ENCODE results near the gene NPAS2.
A peak's percentile ranks its signal among the peaks of the same experiment; 100 is the strongest.

NPAS2 gene

GRCh38 chr2:100995309-100996075 is 175.6 kb downstream of the NPAS2 start:
- no peak overlapping the region for H3K4me3 ChIP-seq (ENCODE audit: control insufficient read depth, low read depth, low read length)
- no peak for DNase-seq (ENCODE audit: low read depth)
- no peak for TF ChIP-seq CTCF (IDR thresholded peaks at IDR 0.05; ENCODE audit: control insufficient read depth, insufficient read depth, low read depth, low read length, missing control alignments)

- H3K4me3 ChIP-seq (ENCODE audit: control insufficient read depth, low read depth, low read length): no peak overlapping the region
- no peak for TF ChIP-seq CTCF (IDR thresholded peaks at IDR 0.05; ENCODE audit: control insufficient read depth, insufficient read depth, low read depth, low read length, missing control alignments)
- no peak for DNase-seq (ENCODE audit: low read depth)
Observed at GRCh38 chr2:100997509-100998234, 177.7 kb downstream of the NPAS2 start.

DNA sequence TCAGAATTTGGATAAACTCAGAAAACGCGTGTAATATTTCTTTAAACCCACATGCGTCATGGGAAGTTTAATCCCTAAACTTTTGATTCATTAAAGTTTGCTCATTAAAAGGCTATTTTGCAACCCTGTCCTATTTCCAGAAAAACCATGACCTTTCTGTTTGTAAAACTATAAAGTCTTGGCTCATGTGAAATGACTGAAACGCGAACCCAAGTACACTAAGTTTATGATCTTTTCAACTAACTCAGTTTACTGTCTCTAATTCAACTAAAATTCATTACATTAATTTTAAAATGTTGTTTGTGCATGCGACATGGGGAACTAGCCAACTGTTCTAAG is 178.3 kb downstream of the NPAS2 start:
- TF ChIP-seq CTCF (IDR thresholded peaks at IDR 0.05; ENCODE audit: control insufficient read depth, insufficient read depth, low read depth, low read length, missing control alignments): no peak
- no peak overlapping the region for H3K4me3 ChIP-seq (ENCODE audit: control insufficient read depth, low read depth, low read length)
- DNase-seq (ENCODE audit: low read depth): no peak

DNA sequence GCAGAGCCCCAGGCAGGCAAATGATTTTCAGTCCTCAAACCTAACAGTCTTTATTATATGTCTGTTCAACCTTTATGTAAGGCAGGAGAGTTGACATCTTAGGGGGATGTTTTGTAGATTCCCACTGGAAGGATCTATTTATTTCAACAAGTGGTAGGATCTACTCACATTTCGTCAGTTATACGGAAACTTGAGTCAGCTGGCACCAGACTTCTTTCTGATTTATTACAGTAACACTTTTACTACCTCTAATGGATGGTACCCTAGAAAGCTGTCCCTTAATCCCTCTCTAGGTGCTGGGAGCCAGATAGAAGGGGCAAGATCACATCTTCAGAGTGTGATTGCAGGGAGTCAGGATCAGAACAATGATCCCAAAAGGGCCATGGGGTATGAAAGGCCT is 180.1 kb downstream of the NPAS2 start:
- TF ChIP-seq CTCF (IDR thresholded peaks at IDR 0.05; ENCODE audit: control insufficient read depth, insufficient read depth, low read depth, low read length, missing control alignments): no peak
- H3K4me3 ChIP-seq (ENCODE audit: control insufficient read depth, low read depth, low read length): no peak overlapping the region
- no peak for DNase-seq (ENCODE audit: low read depth)

DNA sequence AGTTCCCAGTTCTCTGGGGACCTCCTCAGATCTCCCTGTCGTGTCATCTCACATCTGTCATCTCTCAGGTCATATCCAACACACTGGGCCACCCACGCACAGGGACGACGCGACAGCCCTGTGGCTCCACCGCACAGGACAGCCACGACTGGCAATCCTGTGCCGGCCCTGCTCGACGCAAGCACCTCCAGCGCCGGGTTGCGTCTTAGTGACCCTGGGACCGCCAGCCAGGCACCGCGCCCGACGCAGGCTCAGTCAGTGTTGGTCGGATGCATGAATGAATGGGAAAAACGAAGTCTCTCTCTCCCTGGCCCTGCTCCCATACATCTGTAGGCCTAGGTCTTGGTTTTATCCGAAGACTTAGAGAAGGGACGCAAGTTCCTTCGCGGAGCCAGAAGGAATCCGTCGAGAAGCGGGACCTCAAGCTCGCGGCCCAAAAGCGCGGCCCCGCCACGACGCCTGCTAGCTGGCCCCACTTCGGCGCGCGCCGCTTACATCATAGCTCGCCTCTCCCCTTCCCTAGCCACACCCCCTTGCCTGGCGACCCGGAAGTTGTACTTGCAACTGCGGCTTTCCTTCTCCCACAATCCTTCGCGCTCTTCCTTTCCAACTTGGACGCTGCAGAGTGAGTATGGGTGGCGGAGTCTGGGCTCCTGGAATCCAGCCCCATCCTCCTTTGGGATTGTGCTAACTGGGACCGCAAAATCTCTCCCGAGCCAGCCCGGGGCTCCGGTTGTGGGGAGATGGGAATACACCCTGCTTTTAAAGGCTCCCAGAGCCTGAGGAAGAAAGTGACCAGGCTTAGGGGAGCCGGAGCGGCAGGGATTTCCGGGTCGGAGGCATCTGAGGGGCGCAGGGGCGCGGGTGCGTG is 182.0 kb downstream of the NPAS2 start, which contains the start of gene RPL31:
Gene RPL31, plus strand, starts transcription at position 599 of the 871 bp plus-strand sequence. CDS start 413 bp downstream, outside the sequence.
- peak; percentile 87 for DNase-seq (ENCODE audit: low read depth)
- TF ChIP-seq CTCF (IDR thresholded peaks at IDR 0.05; ENCODE audit: control insufficient read depth, insufficient read depth, low read depth, low read length, missing control alignments): no peak
- peak within 1 kb of the TSS; percentile 99 for H3K4me3 ChIP-seq (ENCODE audit: control insufficient read depth, low read depth, low read length)

DNA sequence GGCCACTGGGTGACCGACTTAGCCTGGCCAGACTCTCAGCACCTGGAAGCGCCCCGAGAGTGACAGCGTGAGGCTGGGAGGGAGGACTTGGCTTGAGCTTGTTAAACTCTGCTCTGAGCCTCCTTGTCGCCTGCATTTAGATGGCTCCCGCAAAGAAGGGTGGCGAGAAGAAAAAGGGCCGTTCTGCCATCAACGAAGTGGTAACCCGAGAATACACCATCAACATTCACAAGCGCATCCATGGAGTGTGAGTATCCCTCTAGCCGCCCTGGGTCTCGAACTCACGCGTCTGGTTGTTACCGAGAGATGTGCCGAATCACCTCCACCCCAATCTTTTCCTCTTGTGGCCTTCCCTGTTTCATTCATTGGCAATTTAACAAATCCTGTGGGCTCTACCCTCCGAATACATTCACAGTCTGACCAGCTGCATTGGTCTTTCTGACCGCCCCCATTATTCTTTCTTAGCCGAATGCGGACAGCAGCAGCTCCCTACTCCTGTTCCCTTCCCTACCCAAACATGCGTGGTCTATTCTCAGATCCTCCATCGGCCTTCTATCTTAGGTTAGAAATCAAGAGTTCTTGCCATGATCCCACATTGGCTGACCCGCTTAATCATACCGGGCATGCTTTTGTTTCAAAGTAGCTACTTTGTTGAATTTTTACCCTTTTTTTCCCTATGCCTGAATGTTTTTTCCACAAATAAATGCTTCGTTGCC is 182.8 kb downstream of the NPAS2 start:
- peak overlapping the region; percentile 99 for H3K4me3 ChIP-seq (ENCODE audit: control insufficient read depth, low read depth, low read length)
- DNase-seq (ENCODE audit: low read depth): no peak
- no peak for TF ChIP-seq CTCF (IDR thresholded peaks at IDR 0.05; ENCODE audit: control insufficient read depth, insufficient read depth, low read depth, low read length, missing control alignments)

All from AG09309 (cell line).